B cell (primary cell): ENCODE results near the gene TRAF4.

Source experiments
- EZH2 ChIP-seq: IDR thresholded peaks from 2 replicates; pipeline ENCODE4 v1.6.1; 2012; ENCODE audit warnings: borderline replicate concordance, low read depth, mild to moderate bottlenecking, moderate library complexity, low read length; ENCODE audit not compliant: insufficient read depth, poor library complexity, severe bottlenecking
- TF ChIP-seq, protein P1 (sequence below): fragments of 200-600 bp; IDR thresholded peaks from one replicate; pipeline ENCODE4 v1.8.0; 2022; ENCODE audit warnings: antibody characterized with exemption, mild to moderate bottlenecking

GRCh38 chr17:28773736-28774135 lies 29.9 kb downstream of the TRAF4 start:
- TF ChIP-seq, protein P1, sequence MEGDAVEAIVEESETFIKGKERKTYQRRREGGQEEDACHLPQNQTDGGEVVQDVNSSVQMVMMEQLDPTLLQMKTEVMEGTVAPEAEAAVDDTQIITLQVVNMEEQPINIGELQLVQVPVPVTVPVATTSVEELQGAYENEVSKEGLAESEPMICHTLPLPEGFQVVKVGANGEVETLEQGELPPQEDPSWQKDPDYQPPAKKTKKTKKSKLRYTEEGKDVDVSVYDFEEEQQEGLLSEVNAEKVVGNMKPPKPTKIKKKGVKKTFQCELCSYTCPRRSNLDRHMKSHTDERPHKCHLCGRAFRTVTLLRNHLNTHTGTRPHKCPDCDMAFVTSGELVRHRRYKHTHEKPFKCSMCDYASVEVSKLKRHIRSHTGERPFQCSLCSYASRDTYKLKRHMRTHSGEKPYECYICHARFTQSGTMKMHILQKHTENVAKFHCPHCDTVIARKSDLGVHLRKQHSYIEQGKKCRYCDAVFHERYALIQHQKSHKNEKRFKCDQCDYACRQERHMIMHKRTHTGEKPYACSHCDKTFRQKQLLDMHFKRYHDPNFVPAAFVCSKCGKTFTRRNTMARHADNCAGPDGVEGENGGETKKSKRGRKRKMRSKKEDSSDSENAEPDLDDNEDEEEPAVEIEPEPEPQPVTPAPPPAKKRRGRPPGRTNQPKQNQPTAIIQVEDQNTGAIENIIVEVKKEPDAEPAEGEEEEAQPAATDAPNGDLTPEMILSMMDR, result no peak
- TF ChIP-seq EZH2, result no peak
